Esophagus squamous epithelium (tissue), 5 donors: ENCODE results near the gene SIX3. TPM values are rescaled to one million over a fixed set of nuclear protein-coding genes. Genes with fewer than 3 reads are reported as not detected.

Experiments
- DNase-seq: peaks from one replicate; lab custom pipeline; 2025; lab: John Stamatoyannopoulos, UW
- H3K27ac ChIP-seq, 4 donors: fragments of 200-600 bp; sonication (generic); one replicate each; pipeline ENCODE4 v1.5.1; 2016 to 2019; ENCODE audit warnings: mild to moderate bottlenecking in 1 of 4
- H3K27me3 ChIP-seq, 4 donors: fragments of 200-600 bp; sonication (generic); 1 replicate in 3 of 4; 2 replicates in 1 of 4; pipeline versions ENCODE4 v1.5.1 to v1.6.0; 2017 to 2021; ENCODE audit warnings: antibody characterized with exemption in 1 of 4
- H3K36me3 ChIP-seq, 3 donors: fragments of 200-600 bp; sonication (generic); one replicate each; pipeline ENCODE4 v1.5.1; 2016 to 2019
- H3K4me1 ChIP-seq, 3 donors: fragments of 200-600 bp; sonication (generic); one replicate each; pipeline ENCODE4 v1.5.1; 2017 to 2019
- H3K4me3 ChIP-seq, 4 donors: fragments of 200-600 bp; sonication (generic); 1 replicate in 3 of 4; 2 replicates in 1 of 4; pipeline ENCODE4 v1.5.1; 2016 to 2019; ENCODE audit warnings: mild to moderate bottlenecking in 2 of 4, moderate library complexity in 1 of 4
- H3K9me3 ChIP-seq, 3 donors: fragments of 200-600 bp; sonication (generic); one replicate each; pipeline ENCODE4 v1.5.1; 2016 to 2019
- CTCF ChIP-seq, 6 experiments: fragments of 450-650 bp in 4 of 6; fragments of 200-600 bp in 2 of 6; sonication (generic) in 2 of 6; IDR thresholded peaks; one replicate each; pipeline ENCODE4 v1.5.1; 2016 to 2019; ENCODE audit warnings: antibody characterized with exemption in 6 of 6, mild to moderate bottlenecking in 4 of 6, moderate library complexity in 4 of 6
- POLR2A ChIP-seq, 4 donors: fragments of 450-650 bp; IDR thresholded peaks; one replicate each; pipeline ENCODE4 v1.6.1; 2017; ENCODE audit warnings: antibody characterized with exemption in 4 of 4, mild to moderate bottlenecking in 4 of 4, moderate library complexity in 3 of 4
- WGBS, 2 donors: methylation state at CpG; one replicate each; pipeline ENCODE4 v1.1.5; 2018; 5-methylcytosine and 5-hydroxymethylcytosine counted together
- intact Hi-C: fragments of 100-400 bp; cut with DNase I; formaldehyde crosslinking; loops from one replicate; pipeline ENCODE4 v1.15.0; 2022
- total RNA-seq, 4 donors: library from RNA; depleted of rRNA; stranded (reverse); fragments of >200 nt; gene quantifications; one replicate each; pipeline ENCODE4 v1.1.0, GENCODE V29; 2016
- donor health status: DM: yes; HTN: yes; CAD: no.

Gene SIX3
- total RNA-seq, 4 donors from 2014 or later = not detected

DNA sequence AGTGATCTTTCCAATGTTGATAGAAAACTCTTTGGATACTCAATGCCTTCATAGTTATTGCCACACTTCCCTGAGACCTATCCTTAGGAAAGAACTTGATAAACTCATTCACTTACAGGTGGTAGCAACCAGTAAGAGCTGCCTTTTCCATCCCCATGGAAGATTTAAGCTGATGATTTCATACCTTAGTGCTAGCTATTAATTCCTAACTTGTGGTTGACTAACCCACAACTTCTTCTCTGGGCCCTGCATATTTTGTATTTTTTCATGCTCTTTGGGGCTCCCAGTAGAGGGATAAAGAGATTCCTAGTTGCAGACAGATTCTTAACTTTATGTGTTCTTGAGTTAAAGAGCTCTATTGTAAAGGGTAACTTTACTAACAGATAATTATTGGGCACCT lies 25.2 kb upstream of the SIX3 start:
- H3K36me3 ChIP-seq = no peaks in the 10 kb centered on the region
- no peak overlapping the region for H3K27ac ChIP-seq
- H3K9me3 ChIP-seq = peaks cover 0 to 3% (median 0%) of the 10 kb centered on the region in 3 donors
- intact Hi-C loops = no loop called here
- H3K4me1 ChIP-seq = no peaks in the 10 kb centered on the region
- peaks cover 0 to 70% (median 0%) of the 10 kb centered on the region in 4 donors for H3K27me3 ChIP-seq
- no peak for DNase-seq
- no peak for TF ChIP-seq POLR2A (IDR thresholded peaks at IDR 0.05)
- TF ChIP-seq CTCF (IDR thresholded peaks at IDR 0.05) = no peak
- H3K4me3 ChIP-seq = no peak overlapping the region

DNA sequence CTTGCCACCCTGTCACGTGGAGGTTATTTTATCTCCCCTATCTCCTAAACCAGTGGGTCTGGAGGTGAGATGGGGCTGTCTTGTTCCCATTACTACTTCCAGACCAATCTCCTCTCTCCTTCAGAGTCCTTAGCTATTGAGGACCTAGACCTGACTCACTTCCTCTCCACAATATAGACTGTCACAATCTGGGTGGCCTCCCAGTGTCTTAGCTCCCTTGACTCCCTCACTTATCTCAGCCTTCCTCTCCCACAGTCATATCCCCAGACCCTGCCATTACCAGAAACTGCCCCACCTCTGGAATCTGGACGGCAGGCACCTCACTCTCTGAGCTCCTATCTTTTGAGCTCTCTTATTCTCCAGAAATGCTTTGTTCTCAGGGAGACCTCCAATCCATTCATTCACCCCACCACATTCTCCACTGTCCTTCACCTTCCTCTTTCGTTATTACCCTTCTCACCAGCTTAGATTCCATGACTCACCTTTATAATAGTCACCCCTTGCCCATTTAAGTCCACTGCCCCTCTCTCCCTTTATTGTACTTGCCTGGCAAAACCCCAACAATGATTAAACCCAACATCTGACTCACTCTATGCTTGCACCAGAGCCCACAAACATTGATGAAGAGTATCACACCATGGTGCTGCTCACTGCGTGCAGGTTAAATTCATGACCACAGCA lies 23.3 kb upstream of the SIX3 start:
- no peak for TF ChIP-seq POLR2A (IDR thresholded peaks at IDR 0.05)
- no peak for TF ChIP-seq CTCF (IDR thresholded peaks at IDR 0.05)
- H3K4me3 ChIP-seq = no peak overlapping the region
- intact Hi-C loops = no loop called here
- H3K36me3 ChIP-seq = no peaks in the 10 kb centered on the region
- H3K9me3 ChIP-seq = no peaks in the 10 kb centered on the region
- H3K4me1 ChIP-seq = no peaks in the 10 kb centered on the region
- WGBS, 2 donors = 66 to 69% methylated on average over 4 of the region's 4 CpGs
- H3K27me3 ChIP-seq = peaks cover 0 to 80% (median 0%) of the 10 kb centered on the region in 4 donors
- no peak for DNase-seq
- no peak overlapping the region for H3K27ac ChIP-seq

DNA sequence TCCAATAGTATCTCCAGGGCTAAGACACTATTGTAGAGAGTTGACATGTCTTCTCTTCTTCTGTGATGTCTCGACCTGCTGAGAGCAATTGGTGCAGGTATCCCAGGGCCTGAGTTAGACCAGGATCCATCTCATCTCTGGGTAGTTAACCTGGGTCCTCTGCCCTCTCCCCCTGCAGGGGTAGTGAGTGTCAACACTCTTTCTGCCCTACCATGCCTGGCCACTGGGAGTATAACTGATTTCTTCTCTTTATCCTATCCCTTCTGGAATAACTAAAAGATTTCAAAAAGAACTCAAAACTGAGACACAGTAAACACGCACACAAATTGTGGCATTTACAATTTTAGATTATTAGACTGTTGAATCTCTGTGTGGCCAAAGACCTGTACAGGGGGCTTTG lies 20.8 kb upstream of the SIX3 start:
- no peaks in the 10 kb centered on the region for H3K9me3 ChIP-seq
- no peak overlapping the region for H3K4me3 ChIP-seq
- no peak overlapping the region for H3K27ac ChIP-seq
- no peak for DNase-seq
- intact Hi-C loops = no loop called here
- H3K27me3 ChIP-seq = peaks cover 0 to 99% (median 0%) of the 10 kb centered on the region in 4 donors
- no peaks in the 10 kb centered on the region for H3K36me3 ChIP-seq
- WGBS, 2 donors = 39 to 50% methylated on average over 2 of the region's 2 CpGs
- TF ChIP-seq CTCF (IDR thresholded peaks at IDR 0.05) (no peak), POLR2A (IDR thresholded peaks at IDR 0.05) (no peak)
- no peaks in the 10 kb centered on the region for H3K4me1 ChIP-seq

DNA sequence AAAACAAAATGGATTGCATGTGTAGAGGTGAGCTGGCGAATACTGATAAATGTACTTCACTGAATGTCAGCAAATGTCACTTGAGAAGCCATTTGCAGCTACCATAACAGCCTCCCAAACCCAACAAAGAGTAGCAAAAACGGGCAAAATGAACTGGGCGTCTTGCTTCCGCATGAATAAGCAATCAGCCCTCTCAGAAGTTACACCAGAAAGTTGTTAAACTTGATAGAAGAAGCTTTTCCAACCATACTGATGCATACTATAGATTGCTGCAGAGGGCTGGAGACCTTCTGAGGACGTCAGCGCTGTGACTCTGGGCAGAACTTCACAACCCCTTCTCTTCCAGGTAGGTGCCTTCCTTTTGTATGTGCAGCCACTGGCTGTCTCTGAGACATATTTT lies 18.7 kb upstream of the SIX3 start:
- no peaks in the 10 kb centered on the region for H3K9me3 ChIP-seq
- intact Hi-C loops = no loop called here
- no peak overlapping the region for H3K4me3 ChIP-seq
- TF ChIP-seq CTCF (IDR thresholded peaks at IDR 0.05) = no peak
- TF ChIP-seq POLR2A (IDR thresholded peaks at IDR 0.05) = no peak
- no peaks in the 10 kb centered on the region for H3K36me3 ChIP-seq
- 62 to 71% methylated on average over 6 of the region's 6 CpGs for WGBS, 2 donors
- H3K27me3 ChIP-seq = peaks cover 0 to 99% (median 11%) of the 10 kb centered on the region in 4 donors
- peaks cover 0 to under 1% (median 0%) of the 10 kb centered on the region in 3 donors for H3K4me1 ChIP-seq
- DNase-seq = no peak
- H3K27ac ChIP-seq = no peak overlapping the region

DNA sequence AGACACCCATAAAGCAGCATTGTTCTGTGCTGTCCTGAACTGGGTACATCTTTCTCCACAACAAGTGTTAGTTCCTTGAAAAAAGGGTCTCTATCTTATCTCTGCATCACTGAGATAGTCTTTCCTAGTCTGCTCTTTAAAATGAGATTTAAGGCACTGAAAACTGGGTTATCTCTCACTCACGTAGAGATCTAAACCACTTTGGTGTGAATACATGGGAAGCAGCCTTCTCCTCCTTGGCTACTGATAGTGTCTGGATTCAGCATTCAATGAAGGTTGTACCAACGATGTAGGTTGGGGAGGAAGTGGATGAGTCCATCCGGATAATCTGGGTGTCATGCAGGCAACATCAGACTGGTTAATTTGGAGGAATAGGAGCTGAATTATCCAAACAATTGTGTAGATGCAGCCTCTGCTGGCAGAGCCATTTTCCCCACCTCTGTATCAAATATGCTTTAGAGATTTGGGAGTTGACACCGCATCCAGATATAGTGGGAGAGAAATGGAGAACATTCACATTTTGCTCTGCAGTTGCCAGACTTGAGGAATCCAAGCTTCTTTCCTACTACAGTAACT lies 15.9 kb upstream of the SIX3 start:
- H3K36me3 ChIP-seq = no peaks in the 10 kb centered on the region
- H3K27ac ChIP-seq = no peak overlapping the region
- 35 to 50% methylated on average over 4 of the region's 4 CpGs for WGBS, 2 donors
- H3K4me1 ChIP-seq = peaks cover 4 to 29% (median 15%) of the 10 kb centered on the region in 3 donors
- no peak for DNase-seq
- intact Hi-C loops = no loop called here
- H3K4me3 ChIP-seq = no peak overlapping the region
- TF ChIP-seq POLR2A (IDR thresholded peaks at IDR 0.05) (no peak), CTCF (IDR thresholded peaks at IDR 0.05) (no peak)
- no peaks in the 10 kb centered on the region for H3K9me3 ChIP-seq
- H3K27me3 ChIP-seq = peaks cover 15 to 100% (median 33%) of the 10 kb centered on the region in 4 donors
